Gastroesophageal sphincter (tissue), 4 donors: ENCODE data around the gene MNDA. TPM values are rescaled to one million over a fixed set of nuclear protein-coding genes. Genes with fewer than 3 reads are reported as not detected.

Experiments used
- ATAC-seq: fragments of 150-250 bp; one replicate; pipeline ENCODE4 v1.9.1; 2016; ENCODE audit warnings: mild to moderate bottlenecking, moderate library complexity
- H3K27ac ChIP-seq, 4 donors: fragments of 200-600 bp; sonication (generic) in 3 of 4; 1 replicate in 3 of 4; 2 replicates in 1 of 4; pipeline ENCODE4 v1.5.1; 2016 to 2019
- H3K27me3 ChIP-seq: fragments of 200-600 bp; sonication (generic); one replicate; pipeline ENCODE4 v1.5.1; 2019
- H3K36me3 ChIP-seq, 2 donors: fragments of 200-600 bp; sonication (generic); one replicate each; pipeline ENCODE4 v1.5.1; 2019; ENCODE audit warnings: control low read depth in 1 of 2
- H3K4me1 ChIP-seq, 3 donors: fragments of 200-600 bp; sonication (generic); 1 replicate in 2 of 3; 2 replicates in 1 of 3; pipeline ENCODE4 v1.5.1; 2016 to 2019; ENCODE audit warnings: control low read depth in 2 of 3
- H3K4me3 ChIP-seq, 2 donors: fragments of 200-600 bp; sonication (generic); one replicate each; pipeline ENCODE4 v1.5.1; 2019; ENCODE audit warnings: mild to moderate bottlenecking in 1 of 2, moderate library complexity in 1 of 2
- H3K9me3 ChIP-seq, 3 donors: fragments of 200-600 bp; sonication (generic); one replicate each; pipeline ENCODE4 v1.5.1; 2017 to 2019; ENCODE audit warnings: control low read depth in 2 of 3
- CTCF ChIP-seq, 4 experiments: fragments of 200-600 bp in 2 of 4; fragments of 450-650 bp in 2 of 4; sonication (generic) in 1 of 4; IDR thresholded peaks; one replicate each; pipeline ENCODE4 v1.5.1; 2017 to 2019; ENCODE audit warnings: antibody characterized with exemption in 4 of 4, mild to moderate bottlenecking in 2 of 4, moderate library complexity in 2 of 4
- EP300 ChIP-seq: sonication (generic); formaldehyde crosslinking; IDR thresholded peaks from one replicate; pipeline ENCODE4 v1.6.1; 2017; ENCODE audit warnings: antibody characterized with exemption, mild to moderate bottlenecking
- POLR2A ChIP-seq, 2 donors: fragments of 450-650 bp; IDR thresholded peaks; one replicate each; pipeline ENCODE4 v1.6.1; 2017; ENCODE audit warnings: antibody characterized with exemption in 2 of 2, mild to moderate bottlenecking in 2 of 2, moderate library complexity in 1 of 2
- POLR2AphosphoS5 ChIP-seq: sonication (generic); formaldehyde crosslinking; IDR thresholded peaks from one replicate; pipeline ENCODE4 v1.6.1; 2017; ENCODE audit warnings: antibody characterized with exemption
- WGBS, 2 donors: methylation state at CpG; one replicate each; pipeline ENCODE4 v1.1.5; 2018; ENCODE audit warnings: low coverage in 1 of 2; 5-methylcytosine and 5-hydroxymethylcytosine counted together
- total RNA-seq, 4 donors: library from RNA; depleted of rRNA; stranded (reverse); fragments of >200 nt; gene quantifications; one replicate each; pipeline ENCODE4 v1.1.0, GENCODE V29; 2016

The MNDA gene
- total RNA-seq, 4 donors from 2014 or later: 0.73 to 10.5 (median 8.6) TPM; not detected in 1

GRCh38 chr1:158809862-158810261, 21.3 kb upstream of the MNDA start:
- 90 to 100% methylated on average over 1 to 5 of the region's 5 CpGs for WGBS, 2 donors
- H3K27me3 ChIP-seq: no peaks in the 10 kb centered on the region
- no peak for ATAC-seq
- no peaks in the 10 kb centered on the region for H3K36me3 ChIP-seq
- no peak for TF ChIP-seq POLR2AphosphoS5
- no peak for TF ChIP-seq CTCF (IDR thresholded peaks at IDR 0.05)
- no peak for TF ChIP-seq EP300
- no peak for TF ChIP-seq POLR2A (IDR thresholded peaks at IDR 0.05)
- H3K4me3 ChIP-seq: no peak overlapping the region
- no peaks in the 10 kb centered on the region for H3K4me1 ChIP-seq
- H3K9me3 ChIP-seq: no peaks in the 10 kb centered on the region
- H3K27ac ChIP-seq: no peak overlapping the region

GRCh38 chr1:158810311-158810710, 20.8 kb upstream of the MNDA start:
- 56 to 69% methylated on average over 2 to 4 of the region's 4 CpGs for WGBS, 2 donors

GRCh38 chr1:158812336-158812735, 18.8 kb upstream of the MNDA start:
- Histone ChIP-seq H3K36me3 (no peaks in the 10 kb centered on the region), H3K4me1 (no peaks in the 10 kb centered on the region), H3K9me3 (no peaks in the 10 kb centered on the region), H3K27ac (no peak overlapping the region), H3K4me3 (no peak overlapping the region), H3K27me3 (no peaks in the 10 kb centered on the region)
- 35 to 38% methylated on average over 2 of the region's 2 CpGs for WGBS, 2 donors
- ATAC-seq: no peak
- TF ChIP-seq POLR2AphosphoS5 (no peak), EP300 (no peak), CTCF (IDR thresholded peaks at IDR 0.05) (no peak), POLR2A (IDR thresholded peaks at IDR 0.05) (no peak)

More at GRCh38 chr1:158810311-158810710, 20.8 kb upstream of the MNDA start:
- TF ChIP-seq POLR2A (IDR thresholded peaks at IDR 0.05): no peak
- TF ChIP-seq POLR2AphosphoS5: no peak
- TF ChIP-seq CTCF (IDR thresholded peaks at IDR 0.05): no peak
- TF ChIP-seq EP300: no peak
- Histone ChIP-seq H3K27ac (no peak overlapping the region), H3K9me3 (no peaks in the 10 kb centered on the region), H3K4me3 (no peak overlapping the region), H3K4me1 (no peaks in the 10 kb centered on the region), H3K36me3 (no peaks in the 10 kb centered on the region), H3K27me3 (no peaks in the 10 kb centered on the region)
- no peak for ATAC-seq

- Histone ChIP-seq H3K9me3 (no peaks in the 10 kb centered on the region), H3K4me1 (no peaks in the 10 kb centered on the region), H3K36me3 (no peaks in the 10 kb centered on the region), H3K27ac (no peak overlapping the region), H3K27me3 (no peaks in the 10 kb centered on the region), H3K4me3 (no peak overlapping the region)
- no peak for ATAC-seq
- no peak for TF ChIP-seq POLR2A (IDR thresholded peaks at IDR 0.05)
- TF ChIP-seq EP300: no peak
- TF ChIP-seq POLR2AphosphoS5: no peak
- TF ChIP-seq CTCF (IDR thresholded peaks at IDR 0.05): no peak
- 20 to 48% methylated on average over 3 of the region's 3 CpGs for WGBS, 2 donors
Measured at GRCh38 chr1:158813164-158813563, 18.0 kb upstream of the MNDA start.

GRCh38 chr1:158814970-158815369, 16.2 kb upstream of the MNDA start:
- no peaks in the 10 kb centered on the region for H3K9me3 ChIP-seq
- ATAC-seq: no peak
- no peaks in the 10 kb centered on the region for H3K36me3 ChIP-seq
- TF ChIP-seq POLR2A (IDR thresholded peaks at IDR 0.05): no peak
- no peaks in the 10 kb centered on the region for H3K27me3 ChIP-seq
- H3K4me1 ChIP-seq: no peaks in the 10 kb centered on the region
- WGBS, 2 donors: 56 to 75% methylated on average over 1 of the region's 1 CpG
- no peak overlapping the region for H3K27ac ChIP-seq
- H3K4me3 ChIP-seq: no peak overlapping the region
